Fibroblast of villous mesenchyme (primary cell): ENCODE results near the gene KCNH1. TPM values are rescaled to one million over a fixed set of nuclear protein-coding genes. Genes with fewer than 3 reads are reported as not detected.

Experiments
- DNase-seq: peaks from one replicate; pipeline ENCODE4 v3.0.0-alpha.2; 2010; ENCODE audit warnings: low read depth
- H3K4me3 ChIP-seq: 2 replicates; pipeline ENCODE4 v1.5.1; 2011; ENCODE audit warnings: low read depth, mild to moderate bottlenecking, low read length
- CTCF ChIP-seq: IDR thresholded peaks from 2 replicates; pipeline ENCODE4 v1.5.1; 2012; ENCODE audit warnings: low read depth, mild to moderate bottlenecking, low read length; ENCODE audit not compliant: insufficient read depth
- total RNA-seq: library from RNA; depleted of rRNA; stranded (reverse); fragments of >200 nt; gene quantifications from 2 replicates; pipeline ENCODE4 v1.2.3, GENCODE V29; 2012

KCNH1 gene
- total RNA-seq = 11.2 and 14.2 TPM in 2 replicates

- peak; percentile 76 for TF ChIP-seq CTCF
- peak; percentile 69 for DNase-seq
- peak within 1 kb of the TSS; percentile 50 for H3K4me3 ChIP-seq
Observed at GRCh38 chr1:211133836-211134669, at the start of gene KCNH1. Gene KCNH1, minus strand, starts transcription at chr1:211134148. Its CDS starts 203 bp downstream, at chr1:211133945.

GRCh38 chr1:211182746-211183145 is 48.8 kb upstream of the KCNH1 start:
- DNase-seq = peak; percentile 10
- H3K4me3 ChIP-seq = no peak overlapping the region
- TF ChIP-seq CTCF = no peak

GRCh38 chr1:211174375-211174774 is 40.4 kb upstream of the KCNH1 start:
- no peak for DNase-seq
- no peak for TF ChIP-seq CTCF
- H3K4me3 ChIP-seq = no peak overlapping the region

- H3K4me3 ChIP-seq = no peak overlapping the region
- DNase-seq = no peak
- TF ChIP-seq CTCF = no peak
Observed at GRCh38 chr1:211172657-211173056, 38.7 kb upstream of the KCNH1 start.

- no peak for DNase-seq
- no peak overlapping the region for H3K4me3 ChIP-seq
- TF ChIP-seq CTCF = no peak
Observed at GRCh38 chr1:211169353-211169752, 35.4 kb upstream of the KCNH1 start.

GRCh38 chr1:211158866-211159265 is 24.9 kb upstream of the KCNH1 start:
- no peak for TF ChIP-seq CTCF
- DNase-seq = no peak
- no peak overlapping the region for H3K4me3 ChIP-seq
